Natural killer cell (primary cell): ENCODE results near the gene C1QTNF9B. TPM values are rescaled to one million over a fixed set of nuclear protein-coding genes. Genes with fewer than 3 reads are reported as not detected.

Source experiments
- ATAC-seq, 3 donors: fragments of 150-1000 bp in 2 of 3; fragments of 200-7000 bp in 1 of 3; cut with Tn5 transposase; 1 replicate in 1 of 3; 2 replicates in 2 of 3; pipeline ENCODE4 v1.10.0; 2021; ENCODE audit warnings: mild to moderate bottlenecking in 2 of 3, moderate library complexity in 2 of 3
- DNase-seq, 2 donors: peaks; one replicate each; pipeline versions ENCODE4 v3.0.0 to v3.0.0-alpha.2; 2013 to 2021; ENCODE audit warnings: mixed read lengths in 1 of 2
- H3K27ac ChIP-seq: one replicate; pipeline ENCODE4 v1.5.1; 2013; ENCODE audit warnings: mild to moderate bottlenecking, low read length
- H3K27me3 ChIP-seq: one replicate; pipeline ENCODE4 v1.6.1; 2013; ENCODE audit warnings: low read length; ENCODE audit not compliant: control insufficient read depth, insufficient read depth
- H3K36me3 ChIP-seq: one replicate; pipeline ENCODE4 v1.6.1; 2013; ENCODE audit warnings: low read length; ENCODE audit not compliant: control insufficient read depth, insufficient read depth
- H3K4me1 ChIP-seq: one replicate; pipeline ENCODE4 v1.6.1; 2013; ENCODE audit warnings: low read length; ENCODE audit not compliant: control insufficient read depth, insufficient read depth
- H3K4me3 ChIP-seq: one replicate; pipeline ENCODE4 v1.5.1; 2013; ENCODE audit warnings: low read length
- H3K9me3 ChIP-seq: one replicate; pipeline ENCODE4 v1.6.1; 2013; ENCODE audit warnings: low read length; ENCODE audit not compliant: control insufficient read depth, insufficient read depth
- H3K27ac Mint-ChIP-seq, 2 donors: one replicate each; pipeline ENCODE4 v1.8.0; 2022; ENCODE audit warnings: mild to moderate bottlenecking in 2 of 2, mixed read lengths in 2 of 2, moderate library complexity in 1 of 2
- H3K27me3 Mint-ChIP-seq, 2 donors: one replicate each; pipeline ENCODE4 v1.8.0; 2022; ENCODE audit warnings: low read depth in 2 of 2, mixed read lengths in 2 of 2
- H3K36me3 Mint-ChIP-seq: one replicate; pipeline ENCODE4 v1.8.0; 2022; ENCODE audit warnings: mixed read lengths
- H3K4me1 Mint-ChIP-seq, 2 donors: one replicate each; pipeline ENCODE4 v1.8.0; 2022; ENCODE audit warnings: mixed read lengths in 2 of 2
- H3K4me3 Mint-ChIP-seq: one replicate; pipeline ENCODE4 v1.8.0; 2022; ENCODE audit warnings: mild to moderate bottlenecking, moderate library complexity, mixed read lengths
- H3K9me3 Mint-ChIP-seq, 2 donors: one replicate each; pipeline ENCODE4 v1.8.0; 2022; ENCODE audit warnings: mixed read lengths in 2 of 2
- CTCF ChIP-seq: fragments of 200-600 bp; IDR thresholded peaks from one replicate; pipeline ENCODE4 v1.8.0; 2022; ENCODE audit warnings: antibody characterized with exemption
- WGBS: methylation state at CpG from one replicate; pipeline ENCODE4 v1.1.7; 2013; ENCODE audit warnings: missing lambda C conversion rate; ENCODE audit not compliant: insufficient coverage; 5-methylcytosine and 5-hydroxymethylcytosine counted together
- intact Hi-C: fragments of 100-400 bp; cut with micrococcal nuclease; formaldehyde crosslinking; loops from one replicate; pipeline ENCODE4 v1.14.2; 2022
- total RNA-seq, 4 donors: library from RNA; stranded (reverse); fragments of 120-200 nt in 1 of 4; gene quantifications; one replicate each; pipeline versions ENCODE4 v1.2.3 to v1.2.4, GENCODE V29; 2013 to 2022

Gene C1QTNF9B
- total RNA-seq, 3 donors from 2014 or later (not counting 1 experiment from before 2014, with no cell fraction given): not detected

- Mint-ChIP-seq H3K9me3 (no peaks in the 10 kb centered on the region), H3K27ac (no peak overlapping the region)
- H3K4me3 ChIP-seq: no peak overlapping the region
These were observed 20.0 kb downstream of the C1QTNF9B start for GRCh38 chr13:23877286-23877685.

DNA sequence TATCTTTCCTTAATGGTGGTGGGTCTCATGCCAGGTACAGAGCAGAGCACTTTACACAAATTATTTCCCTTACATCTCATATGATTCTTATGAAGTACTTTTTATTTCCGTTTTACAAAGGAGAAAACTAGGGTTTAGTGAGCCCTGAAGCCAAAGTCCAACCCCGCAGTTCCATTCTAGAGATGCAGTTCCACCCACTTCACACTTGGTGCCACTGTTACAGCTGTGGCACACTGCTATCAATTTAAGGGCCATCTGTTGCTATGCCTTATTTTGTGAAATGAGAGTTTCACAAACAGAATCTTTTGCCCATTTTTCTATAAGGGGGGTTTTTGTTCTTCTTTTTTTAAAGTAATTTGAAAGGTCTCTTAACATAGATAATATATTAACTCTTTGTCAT lies 21.0 kb downstream of the C1QTNF9B start:
- H3K27ac Mint-ChIP-seq: no peak overlapping the region
- WGBS: 94% methylated on average over 2 of the region's 2 CpGs
- no peak overlapping the region for H3K4me3 Mint-ChIP-seq
- intact Hi-C loops: no loop called here
- Histone ChIP-seq H3K36me3 (peaks cover 6% of the 10 kb centered on the region), H3K9me3 (no peaks in the 10 kb centered on the region), H3K4me3 (no peak overlapping the region), H3K27me3 (no peaks in the 10 kb centered on the region), H3K4me1 (no peaks in the 10 kb centered on the region), H3K27ac (no peak overlapping the region)
- no peak for DNase-seq
- H3K4me1 Mint-ChIP-seq: no peaks in the 10 kb centered on the region
- peaks cover 7% of the 10 kb centered on the region for H3K36me3 Mint-ChIP-seq
- no peaks in the 10 kb centered on the region for H3K27me3 Mint-ChIP-seq
- no peak for TF ChIP-seq CTCF
- no peaks in the 10 kb centered on the region for H3K9me3 Mint-ChIP-seq
- ATAC-seq: peak in 1 of 3 donors; percentile 46

More at GRCh38 chr13:23877286-23877685, 20.0 kb downstream of the C1QTNF9B start:
- Histone ChIP-seq H3K36me3 (peaks cover 6% of the 10 kb centered on the region), H3K4me1 (no peaks in the 10 kb centered on the region), H3K27me3 (no peaks in the 10 kb centered on the region), H3K9me3 (no peaks in the 10 kb centered on the region), H3K27ac (no peak overlapping the region)
- intact Hi-C loops: no loop called here
- TF ChIP-seq CTCF: no peak
- ATAC-seq (no peak), DNase-seq (no peak)
- Mint-ChIP-seq H3K36me3 (peaks cover 7% of the 10 kb centered on the region), H3K4me3 (no peak overlapping the region), H3K27me3 (no peaks in the 10 kb centered on the region), H3K4me1 (no peaks in the 10 kb centered on the region)
- WGBS: 100% methylated on average over 4 of the region's 4 CpGs

DNA sequence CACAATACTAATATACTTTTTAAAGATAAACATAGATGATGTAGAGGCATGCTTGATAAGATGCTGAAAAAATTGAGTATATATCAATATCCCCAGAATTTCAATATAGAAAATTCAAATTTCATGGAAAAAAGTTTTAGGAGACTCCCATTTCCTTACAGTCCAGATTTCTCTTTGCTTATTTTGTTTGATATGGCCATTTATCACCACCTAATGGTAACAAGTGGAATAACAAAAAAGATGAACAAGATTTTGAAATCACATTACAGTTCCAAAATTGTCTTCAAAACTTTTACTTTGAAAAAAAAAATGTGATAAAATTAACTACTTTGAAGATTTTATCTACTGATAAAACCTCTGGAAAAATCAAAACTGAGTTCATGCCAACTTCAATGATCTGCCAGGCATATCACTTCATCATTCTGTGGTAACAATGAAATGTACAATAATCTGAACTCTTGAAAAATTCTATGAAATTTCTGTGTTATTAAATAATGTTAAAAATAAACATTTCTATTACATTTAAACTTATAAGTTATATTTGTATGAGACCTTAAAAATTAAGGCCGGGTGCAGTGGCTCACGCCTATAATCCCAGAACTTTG lies 25.6 kb downstream of the C1QTNF9B start:
- Mint-ChIP-seq H3K27me3 (no peaks in the 10 kb centered on the region), H3K36me3 (peaks cover 7% of the 10 kb centered on the region), H3K9me3 (no peaks in the 10 kb centered on the region), H3K4me1 (no peaks in the 10 kb centered on the region), H3K27ac (no peak overlapping the region), H3K4me3 (no peak overlapping the region)
- Histone ChIP-seq H3K36me3 (peaks cover 3% of the 10 kb centered on the region), H3K27ac (no peak overlapping the region), H3K4me3 (no peak overlapping the region), H3K4me1 (no peaks in the 10 kb centered on the region), H3K27me3 (no peaks in the 10 kb centered on the region), H3K9me3 (no peaks in the 10 kb centered on the region)
- intact Hi-C loops: loop anchor here (1.0 kb wide), 1 partner anchor 405 kb away; no protein-coding TSS in a partner anchor
- DNase-seq (peak in 1 of 2 donors; percentile 39), ATAC-seq (peak in 1 of 3 donors; percentile 30)
- whole genome bisulfite sequencing: 100% methylated on average over 1 of the region's 2 CpGs
- TF ChIP-seq CTCF: peak; percentile 81
